ENCODE measurements around the gene EML4.

- no peak for TF ChIP-seq CTCF (optimal IDR thresholded peaks at IDR 0.05 in 1 of 3, IDR thresholded peaks at IDR 0.05 in 1 of 3, conservative IDR thresholded peaks at IDR 0.05 in 1 of 3; ENCODE audit: extremely low read depth in 1 of 3, insufficient read depth in 2 of 3, low read length in 3 of 3)
- TF ChIP-seq EZH2 (IDR thresholded peaks at IDR 0.05; ENCODE audit: low read length), result no peak
Measured at GRCh38 chr2:42233976-42234441, 64.9 kb downstream of the EML4 start.

Data from keratinocyte (primary cell).